Lung (tissue), 12 donors: ENCODE measurements around the gene VPS35. TPM values are rescaled to one million over a fixed set of nuclear protein-coding genes. Genes with fewer than 3 reads are reported as not detected.

Experiments
- ATAC-seq: fragments of 200-7000 bp; cut with Tn5 transposase; one replicate; pipeline ENCODE4 v1.9.1; 2020; ENCODE audit warnings: moderate number of reproducible peaks; ENCODE audit not compliant: insufficient read depth, low FRiP score
- DNase-seq, 3 donors: peaks; one replicate each; pipeline ENCODE4 v3.0.0-alpha.2; 2013 to 2017
- H3K27ac ChIP-seq, 2 donors: one replicate each; pipeline ENCODE4 v1.5.1; 2013; ENCODE audit warnings: mild to moderate bottlenecking in 2 of 2, moderate library complexity in 2 of 2, control low read depth in 1 of 2, inconsistent platforms in 1 of 2, low read depth in 1 of 2, low read length in 1 of 2
- H3K27me3 ChIP-seq, 3 donors: one replicate each; pipeline ENCODE4 v1.5.1; 2013; ENCODE audit warnings: low read length in 2 of 3; ENCODE audit not compliant: control insufficient read depth in 3 of 3, insufficient read depth in 3 of 3
- H3K36me3 ChIP-seq, 4 donors: one replicate each; pipeline ENCODE4 v1.5.1; 2013; ENCODE audit warnings: low read length in 4 of 4, mild to moderate bottlenecking in 1 of 4, moderate library complexity in 1 of 4; ENCODE audit not compliant: control insufficient read depth in 4 of 4, insufficient read depth in 4 of 4
- H3K4me1 ChIP-seq, 5 donors: one replicate each; pipeline ENCODE4 v1.5.1; 2013; ENCODE audit warnings: low read length in 5 of 5, mild to moderate bottlenecking in 2 of 5, moderate library complexity in 1 of 5; ENCODE audit not compliant: control insufficient read depth in 5 of 5, insufficient read depth in 5 of 5
- H3K4me3 ChIP-seq: one replicate; pipeline ENCODE4 v1.5.1; 2013; ENCODE audit warnings: mild to moderate bottlenecking, control low read depth, moderate library complexity
- H3K9ac ChIP-seq, 2 donors: one replicate each; pipeline ENCODE4 v1.5.1; 2013; ENCODE audit warnings: low read length in 2 of 2, control low read depth in 1 of 2; ENCODE audit not compliant: insufficient read depth in 1 of 2
- H3K9me3 ChIP-seq, 4 donors: one replicate each; pipeline ENCODE4 v1.5.1; 2013; ENCODE audit warnings: low read length in 3 of 4, mild to moderate bottlenecking in 1 of 4, moderate library complexity in 1 of 4; ENCODE audit not compliant: control insufficient read depth in 4 of 4, insufficient read depth in 3 of 4
- WGBS, 2 donors: extraction: QIAGEN DNeasy Blood & Tissue Kit; methylation state at CpG; one replicate each; pipeline ENCODE4 v1.1.7; 2013; 5-methylcytosine and 5-hydroxymethylcytosine counted together
- polyA plus RNA-seq, 2 donors: library from polyadenylated mRNA; stranded (reverse); fragments of 200-250 nt; gene quantifications; one replicate each; pipeline ENCODE4 v1.2.1, GENCODE V29; 2013
- total RNA-seq, 2 donors: library from RNA; depleted of rRNA in 1 of 2; stranded (reverse); fragments of >200 nt in 1 of 2; gene quantifications; one replicate each; pipeline ENCODE4 v1.2.1, GENCODE V29; 2014 to 2021
- TF ChIP-seq, protein P1 (sequence below): IDR thresholded peaks from 2 replicates; pipeline ENCODE4 v1.5.1; 2012; ENCODE audit warnings: mild to moderate bottlenecking; ENCODE audit errors: control extremely low read depth, extremely low read depth
- donor health status: control.
- donor health status: control.
- donor health status: Bipolar disorder and iron deficiency.
- donor health status: healthy.
- donor health status: DM: yes; HTN: yes; CAD: no.

Gene VPS35
- total and polyA plus RNA-seq, 4 donors = 16.6 to 104 (median 69.0) TPM

DNA sequence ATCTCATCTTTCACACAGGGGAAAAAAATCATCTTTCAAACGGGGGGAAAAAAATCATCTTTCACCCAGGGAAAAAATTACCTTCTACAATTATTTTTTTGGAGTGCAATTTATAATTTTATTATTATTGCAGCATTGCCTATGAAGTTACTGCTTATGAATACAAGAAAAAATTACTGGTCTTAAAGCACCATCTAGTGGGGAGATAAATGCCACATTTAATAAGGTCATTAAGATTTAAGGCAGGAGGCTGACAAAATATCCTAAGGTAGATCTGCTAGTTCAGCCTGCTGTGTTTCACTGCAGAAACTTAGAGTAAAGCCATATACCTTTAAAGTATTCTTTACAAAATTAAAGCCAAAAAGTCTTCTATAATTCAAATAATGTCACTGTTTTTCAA is 81.4 kb downstream of the VPS35 start:
- no peak overlapping the region for H3K9ac ChIP-seq
- no peak overlapping the region for H3K27ac ChIP-seq
- no peaks in the 10 kb centered on the region for H3K27me3 ChIP-seq
- H3K9me3 ChIP-seq = no peaks in the 10 kb centered on the region
- TF ChIP-seq, protein P1, sequence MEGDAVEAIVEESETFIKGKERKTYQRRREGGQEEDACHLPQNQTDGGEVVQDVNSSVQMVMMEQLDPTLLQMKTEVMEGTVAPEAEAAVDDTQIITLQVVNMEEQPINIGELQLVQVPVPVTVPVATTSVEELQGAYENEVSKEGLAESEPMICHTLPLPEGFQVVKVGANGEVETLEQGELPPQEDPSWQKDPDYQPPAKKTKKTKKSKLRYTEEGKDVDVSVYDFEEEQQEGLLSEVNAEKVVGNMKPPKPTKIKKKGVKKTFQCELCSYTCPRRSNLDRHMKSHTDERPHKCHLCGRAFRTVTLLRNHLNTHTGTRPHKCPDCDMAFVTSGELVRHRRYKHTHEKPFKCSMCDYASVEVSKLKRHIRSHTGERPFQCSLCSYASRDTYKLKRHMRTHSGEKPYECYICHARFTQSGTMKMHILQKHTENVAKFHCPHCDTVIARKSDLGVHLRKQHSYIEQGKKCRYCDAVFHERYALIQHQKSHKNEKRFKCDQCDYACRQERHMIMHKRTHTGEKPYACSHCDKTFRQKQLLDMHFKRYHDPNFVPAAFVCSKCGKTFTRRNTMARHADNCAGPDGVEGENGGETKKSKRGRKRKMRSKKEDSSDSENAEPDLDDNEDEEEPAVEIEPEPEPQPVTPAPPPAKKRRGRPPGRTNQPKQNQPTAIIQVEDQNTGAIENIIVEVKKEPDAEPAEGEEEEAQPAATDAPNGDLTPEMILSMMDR = peak; percentile 27
- 75 to 86% methylated on average over 1 of the region's 1 CpG for WGBS, 2 donors
- H3K4me3 ChIP-seq = no peak overlapping the region
- DNase-seq (peak in 2 of 3 donors; percentile 66 to 78), ATAC-seq (no peak)
- peaks cover 0 to 1% (median 0%) of the 10 kb centered on the region in 5 donors for H3K4me1 ChIP-seq
- peaks cover 0 to 8% (median 3%) of the 10 kb centered on the region in 4 donors for H3K36me3 ChIP-seq

DNA sequence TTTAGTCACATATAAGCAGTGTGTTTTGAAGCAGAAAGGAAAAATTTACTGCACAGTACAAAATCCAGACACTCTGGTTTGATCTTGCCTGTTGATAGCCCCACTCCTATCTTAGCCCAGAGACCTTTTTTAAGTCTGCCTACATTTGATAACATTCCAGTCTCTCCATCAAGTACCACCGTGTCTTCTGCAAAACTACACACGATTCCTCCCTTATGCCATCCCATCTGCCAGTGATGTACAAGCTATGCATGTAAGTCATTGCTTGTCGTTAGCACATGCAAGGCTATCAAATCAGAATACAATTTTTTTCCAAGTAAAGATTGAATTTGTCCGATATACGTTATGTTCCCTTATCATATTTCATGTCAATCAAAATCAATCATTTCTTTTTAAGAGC is 82.7 kb downstream of the VPS35 start:
- Histone ChIP-seq H3K27ac (no peak overlapping the region), H3K27me3 (no peaks in the 10 kb centered on the region), H3K9me3 (no peaks in the 10 kb centered on the region), H3K4me3 (no peak overlapping the region), H3K36me3 (peaks cover 0 to 8% (median 3%) of the 10 kb centered on the region in 4 donors), H3K9ac (no peak overlapping the region), H3K4me1 (no peaks in the 10 kb centered on the region)
- 96 to 97% methylated on average over 5 of the region's 5 CpGs for WGBS, 2 donors
- no peak for DNase-seq
- ATAC-seq = no peak
- TF ChIP-seq, protein P1 = no peak

Other genes starting within 250 kb of the VPS35 start
- 1 to 10 TPM; 1.6 to 6.1 TPM for gene SHCBP1, start 67.8 kb downstream of the VPS35 start, total RNA-seq
- 1 to 10 TPM in 1 of 2 donors, under 1 TPM in 1; 0.96 to 1.5 TPM for gene SHCBP1, start 67.8 kb downstream of the VPS35 start, polyA plus RNA-seq
- 1 to 10 TPM; 4.2 to 5.6 TPM for gene ORC6, start 481 bp upstream of the VPS35 start, total RNA-seq
- 1 to 10 TPM; 1.4 to 3.4 TPM for gene ORC6, start 481 bp upstream of the VPS35 start, polyA plus RNA-seq
- gene MYLK3, start 59.2 kb upstream of the VPS35 start, total RNA-seq = 1 to 10 TPM; 2.3 to 4.6 TPM
- under 1 TPM; 0.16 to 0.48 TPM for gene MYLK3, start 59.2 kb upstream of the VPS35 start, polyA plus RNA-seq
- 10 to 100 TPM in 1 of 2 donors, 1 to 10 TPM in 1; 5.1 to 17.2 TPM for gene C16orf87, start 142.0 kb upstream of the VPS35 start, total RNA-seq
- 1 to 10 TPM; 2.8 to 4.8 TPM for gene C16orf87, start 142.0 kb upstream of the VPS35 start, polyA plus RNA-seq
- 10 to 100 TPM in 1 of 2 donors, 1 to 10 TPM in 1; 8.3 to 13.3 TPM for gene GPT2, start 195.2 kb upstream of the VPS35 start, total RNA-seq
- gene GPT2, start 195.2 kb upstream of the VPS35 start, polyA plus RNA-seq = 1 to 10 TPM; 4.3 to 4.7 TPM